ENCODE measurements around the gene TPM4.

- TF ChIP-seq CTCF (IDR thresholded peaks at IDR 0.05) (no peak), POLR2A (IDR thresholded peaks at IDR 0.05) (no peak), POLR2AphosphoS5 (IDR thresholded peaks at IDR 0.05) (no peak), EP300 (IDR thresholded peaks at IDR 0.05) (no peak)
Observed at GRCh38 chr19:16124953-16125352, 48.7 kb downstream of the TPM4 start.
